Right lobe of liver (tissue), 6 donors: Measurements from ENCODE around the gene TMEM80. TPM values are rescaled to one million over a fixed set of nuclear protein-coding genes. Genes with fewer than 3 reads are reported as not detected.
"Not testable (repeated sequence)": the region's sequence is repeated elsewhere in the genome, so short reads cannot be mapped to it uniquely, and the experiment has no call there.

ENCODE experiments used
- ATAC-seq, 4 donors: fragments of 200-7000 bp; cut with Tn5 transposase; one replicate each; pipeline ENCODE4 v1.9.1; 2020; ENCODE audit warnings: mild to moderate bottlenecking in 4 of 4, moderate library complexity in 4 of 4
- DNase-seq, 3 donors: peaks; one replicate each; pipeline ENCODE4 v3.0.0-alpha.2; 2020
- H3K27ac ChIP-seq, 3 donors: fragments of 200-600 bp; one replicate each; pipeline ENCODE4 v1.8.0; 2022
- H3K27me3 ChIP-seq, 2 donors: fragments of 200-600 bp; one replicate each; pipeline ENCODE4 v1.8.0; 2022
- H3K36me3 ChIP-seq, 4 donors: fragments of 200-600 bp; sonication (generic) in 1 of 4; one replicate each; pipeline versions ENCODE4 v1.5.1 to v1.8.0; 2017 to 2022; ENCODE audit warnings: control low read depth in 1 of 4
- H3K4me1 ChIP-seq, 4 donors: fragments of 200-600 bp; sonication (generic) in 1 of 4; one replicate each; pipeline versions ENCODE4 v1.5.1 to v1.8.0; 2017 to 2022; ENCODE audit warnings: control low read depth in 1 of 4
- H3K4me3 ChIP-seq, 3 donors: fragments of 200-600 bp; one replicate each; pipeline ENCODE4 v1.8.0; 2022
- H3K9me3 ChIP-seq, 4 donors: fragments of 200-600 bp; sonication (generic) in 1 of 4; one replicate each; pipeline versions ENCODE4 v1.5.1 to v1.8.0; 2017 to 2022; ENCODE audit warnings: control low read depth in 1 of 4
- POLR2A ChIP-seq: fragments of 450-650 bp; IDR thresholded peaks from one replicate; pipeline ENCODE4 v1.6.1; 2017; ENCODE audit warnings: antibody characterized with exemption, mild to moderate bottlenecking
- WGBS: methylation state at CpG from one replicate; pipeline ENCODE4 v1.1.6; 2018; ENCODE audit warnings: low coverage, low lambda C conversion rate; ENCODE audit not compliant: insufficient coverage; ENCODE audit errors: missing lambda C conversion rate; 5-methylcytosine and 5-hydroxymethylcytosine counted together
- intact Hi-C, 2 donors: fragments of 100-400 bp; cut with DNase I; formaldehyde crosslinking; loops; one replicate each; pipeline versions ENCODE4 v1.11.2 to v1.14.1; 2022
- total RNA-seq, 6 experiments: library from RNA; depleted of rRNA in 2 of 6; stranded (reverse); fragments of >200 nt in 2 of 6; fragmentation: NEBNext Ultra II Directional in 3 of 6; extraction: Animal tissue kit (Norgen Biotek cat#: 25700) in 3 of 6; gene quantifications; one replicate each; pipeline versions ENCODE4 v1.1.0 to v1.2.4, GENCODE V29; 2016 to 2023
- TF ChIP-seq, protein P1 (sequence below), 4 donors: fragments of 200-600 bp in 3 of 4; fragments of 450-650 bp in 1 of 4; IDR thresholded peaks; one replicate each; pipeline versions ENCODE4 v1.5.1 to v1.8.0; 2016 to 2022; ENCODE audit warnings: antibody characterized with exemption in 4 of 4, mild to moderate bottlenecking in 2 of 4
- donor health status: DM: no; HTN: yes; CAD: no.
- donor health status: DM: no; HTN: no; CAD: no.
- donor health status: DM: no; HTN: no; CAD: no.
- donor health status: DM: no; HTN: yes; CAD: no.
- donor health status: DM: no; HTN: yes; CAD: no.

Gene TMEM80
- total RNA-seq, 6 experiments from 2014 or later, result 6.9 to 15.5 (median 10.5) TPM

DNA sequence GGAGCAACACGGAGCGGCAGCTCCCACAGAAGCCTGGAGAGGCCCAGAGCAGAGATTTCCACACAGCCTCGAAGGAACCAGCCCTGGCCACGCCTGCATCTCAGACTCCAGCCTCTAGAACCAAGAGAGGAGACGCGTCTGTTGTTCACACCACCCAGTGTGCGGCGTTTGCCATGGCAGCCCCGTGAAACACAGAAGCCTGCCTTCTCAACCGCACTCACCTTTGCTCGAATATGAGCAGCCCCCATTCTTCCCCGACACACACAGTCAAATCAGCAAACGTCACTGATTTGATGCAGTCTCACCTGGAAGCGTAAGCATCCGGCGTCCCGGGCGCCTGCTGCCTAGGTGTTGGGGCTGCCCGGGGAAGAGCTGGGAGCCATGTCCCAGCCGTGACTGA, 37.5 kb downstream of the TMEM80 start:
- TF ChIP-seq, protein P1, sequence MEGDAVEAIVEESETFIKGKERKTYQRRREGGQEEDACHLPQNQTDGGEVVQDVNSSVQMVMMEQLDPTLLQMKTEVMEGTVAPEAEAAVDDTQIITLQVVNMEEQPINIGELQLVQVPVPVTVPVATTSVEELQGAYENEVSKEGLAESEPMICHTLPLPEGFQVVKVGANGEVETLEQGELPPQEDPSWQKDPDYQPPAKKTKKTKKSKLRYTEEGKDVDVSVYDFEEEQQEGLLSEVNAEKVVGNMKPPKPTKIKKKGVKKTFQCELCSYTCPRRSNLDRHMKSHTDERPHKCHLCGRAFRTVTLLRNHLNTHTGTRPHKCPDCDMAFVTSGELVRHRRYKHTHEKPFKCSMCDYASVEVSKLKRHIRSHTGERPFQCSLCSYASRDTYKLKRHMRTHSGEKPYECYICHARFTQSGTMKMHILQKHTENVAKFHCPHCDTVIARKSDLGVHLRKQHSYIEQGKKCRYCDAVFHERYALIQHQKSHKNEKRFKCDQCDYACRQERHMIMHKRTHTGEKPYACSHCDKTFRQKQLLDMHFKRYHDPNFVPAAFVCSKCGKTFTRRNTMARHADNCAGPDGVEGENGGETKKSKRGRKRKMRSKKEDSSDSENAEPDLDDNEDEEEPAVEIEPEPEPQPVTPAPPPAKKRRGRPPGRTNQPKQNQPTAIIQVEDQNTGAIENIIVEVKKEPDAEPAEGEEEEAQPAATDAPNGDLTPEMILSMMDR (IDR thresholded peaks at IDR 0.05), result no peak
- no peak for TF ChIP-seq POLR2A
- H3K27me3 ChIP-seq, result no peaks in the 10 kb centered on the region
- no peaks in the 10 kb centered on the region for H3K9me3 ChIP-seq
- DNase-seq (no peak), ATAC-seq (no peak)
- H3K4me1 ChIP-seq, result peaks cover 0 to 7% (median 0%) of the 10 kb centered on the region in 4 donors
- 67% methylated on average over 1 of the region's 20 CpGs for WGBS
- intact Hi-C loops, result no loop called here
- no peaks in the 10 kb centered on the region for H3K36me3 ChIP-seq
- H3K27ac ChIP-seq, result no peak overlapping the region
- no peak overlapping the region for H3K4me3 ChIP-seq

DNA sequence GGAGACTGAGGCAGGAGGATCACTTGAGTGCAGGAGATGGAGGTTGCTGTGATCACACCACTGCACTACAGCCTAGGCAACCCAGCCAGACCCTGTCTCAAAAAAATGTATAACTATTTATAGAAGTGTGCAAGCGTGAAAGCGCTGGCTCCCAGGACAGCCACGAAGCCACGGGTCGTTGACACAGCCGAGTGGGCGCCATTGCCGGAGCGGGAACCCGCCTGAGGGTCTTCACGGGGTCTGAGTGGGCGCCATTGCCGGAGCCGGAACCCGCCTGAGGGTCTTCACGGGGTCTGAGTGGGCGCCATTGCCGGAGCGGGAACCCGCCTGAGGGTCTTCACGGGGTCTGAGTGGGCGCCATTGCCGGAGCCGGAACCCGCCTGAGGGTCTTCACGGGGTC, 38.9 kb downstream of the TMEM80 start:
- 93% methylated on average over 22 of the region's 26 CpGs for WGBS
- H3K36me3 ChIP-seq, H3K9me3 ChIP-seq, H3K27ac ChIP-seq, H3K27me3 ChIP-seq, H3K4me3 ChIP-seq, ATAC-seq, H3K4me1 ChIP-seq, DNase-seq, intact Hi-C loops: not testable (repeated sequence)

DNA sequence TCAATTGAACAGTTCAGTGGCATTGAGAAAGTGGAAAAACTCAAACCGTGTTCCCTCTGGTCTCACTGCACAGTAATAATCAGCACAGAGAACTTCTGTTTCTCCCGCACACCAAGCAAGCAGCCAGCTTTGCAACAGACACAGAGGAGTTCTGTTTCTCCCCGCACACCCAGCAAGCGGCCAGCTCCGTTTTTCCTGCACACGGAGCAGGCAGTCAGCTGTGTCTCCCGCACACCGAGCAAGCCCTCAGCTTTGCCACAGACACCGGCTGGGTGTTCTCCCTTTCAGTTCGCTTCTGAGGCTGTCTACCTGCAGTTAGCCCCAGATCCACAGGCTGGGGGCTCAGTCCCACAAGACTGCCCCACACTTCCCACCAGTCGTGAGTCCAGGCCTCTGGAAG, 41.8 kb downstream of the TMEM80 start:
- H3K9me3 ChIP-seq, result no peaks in the 10 kb centered on the region
- H3K27me3 ChIP-seq, result no peaks in the 10 kb centered on the region
- no peak for TF ChIP-seq POLR2A
- TF ChIP-seq, protein P1 (IDR thresholded peaks at IDR 0.05), result no peak
- intact Hi-C loops, result no loop called here
- 57% methylated on average over 7 of the region's 11 CpGs for WGBS
- no peaks in the 10 kb centered on the region for H3K4me1 ChIP-seq
- ATAC-seq (no peak), DNase-seq (no peak)
- no peak overlapping the region for H3K4me3 ChIP-seq
- H3K27ac ChIP-seq, result no peak overlapping the region
- no peaks in the 10 kb centered on the region for H3K36me3 ChIP-seq

DNA sequence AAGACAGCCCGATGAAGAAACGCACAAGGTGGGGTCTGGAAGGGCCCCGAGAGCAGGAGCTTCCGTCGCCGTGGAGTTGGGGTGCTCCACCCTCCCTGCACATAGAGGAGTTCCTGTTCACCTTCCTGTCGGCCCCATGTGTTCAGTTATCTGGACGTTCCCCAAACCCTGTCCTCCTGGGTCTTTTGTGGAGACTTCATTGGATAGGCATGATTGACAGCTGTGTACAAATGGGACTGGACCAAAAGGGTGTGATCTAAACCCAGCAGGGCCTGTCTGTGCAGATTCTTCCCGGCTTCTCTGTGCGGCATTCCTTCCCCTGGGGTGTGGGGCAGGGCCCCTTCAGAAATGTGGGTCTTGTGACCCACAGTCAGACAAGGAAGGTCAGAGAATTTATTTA, 42.3 kb downstream of the TMEM80 start:
- H3K4me3 ChIP-seq, H3K27me3 ChIP-seq, H3K4me1 ChIP-seq, DNase-seq, H3K27ac ChIP-seq, intact Hi-C loops, H3K9me3 ChIP-seq, H3K36me3 ChIP-seq: not testable (repeated sequence)
- peak in 1 of 4 donors; percentile 29 for ATAC-seq
- WGBS, result 60% methylated on average over 2 of the region's 10 CpGs

DNA sequence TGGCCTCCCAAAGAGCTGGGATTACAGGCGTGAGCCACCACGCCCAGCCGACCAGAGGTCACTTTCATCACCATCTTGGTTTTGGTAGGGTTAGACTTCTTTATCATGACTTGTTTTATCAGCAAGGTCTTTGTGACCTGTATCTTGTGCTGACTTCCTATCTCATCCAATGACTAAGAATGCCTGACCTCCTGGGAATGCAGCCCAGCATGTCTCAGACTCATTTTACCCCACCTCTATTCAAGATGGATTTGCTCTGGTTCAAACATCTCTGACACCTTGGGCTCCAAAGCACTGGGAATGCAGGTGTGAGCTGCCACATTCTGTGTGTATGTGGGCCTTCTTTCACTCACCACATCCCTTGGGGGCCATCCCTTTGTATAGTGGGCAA, 46.5 kb downstream of the TMEM80 start:
- no peaks in the 10 kb centered on the region for H3K27me3 ChIP-seq
- no peak for TF ChIP-seq POLR2A
- TF ChIP-seq, protein P1 (IDR thresholded peaks at IDR 0.05), result no peak
- no peak overlapping the region for H3K27ac ChIP-seq
- no peak overlapping the region for H3K4me3 ChIP-seq
- DNase-seq, result no peak
- no peaks in the 10 kb centered on the region for H3K36me3 ChIP-seq
- ATAC-seq, result no peak
- no peaks in the 10 kb centered on the region for H3K9me3 ChIP-seq
- WGBS, result no CpG with 5 or more reads among the region's 3 CpGs
- intact Hi-C loops, result no loop called here
- no peaks in the 10 kb centered on the region for H3K4me1 ChIP-seq

DNA sequence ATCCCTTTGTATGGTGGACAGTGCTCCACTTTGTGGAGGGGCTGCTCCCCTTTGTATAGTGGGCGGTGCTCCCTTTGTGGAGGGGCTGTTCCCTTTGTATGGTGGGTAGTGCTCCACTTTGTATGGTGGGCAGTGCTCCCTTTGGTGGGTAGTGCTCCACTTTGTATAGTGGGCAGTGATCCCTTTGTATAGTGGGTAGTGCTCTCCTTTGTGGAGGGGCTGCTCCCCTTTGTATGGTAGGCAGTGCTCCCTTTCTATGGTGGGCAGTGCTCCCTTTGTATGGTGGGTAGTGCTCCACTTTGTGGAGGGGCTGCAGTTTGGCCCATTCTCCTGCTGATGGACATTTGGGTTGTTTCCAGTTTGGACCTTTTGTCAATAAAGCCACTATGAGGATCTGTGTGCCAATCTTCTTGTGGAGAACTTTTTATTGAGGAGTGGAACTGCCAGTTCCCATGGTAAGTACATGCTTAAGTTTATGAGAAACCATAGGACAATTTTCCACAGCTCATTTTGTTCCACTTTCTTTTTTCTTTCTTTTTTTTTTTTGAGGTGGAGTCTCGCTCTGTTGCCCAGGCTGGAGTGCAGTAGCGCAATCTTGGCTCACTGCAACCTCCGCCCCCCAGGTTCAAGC, 47.1 kb downstream of the TMEM80 start:
- WGBS, result 80% methylated on average over 2 of the region's 4 CpGs
- no peak for ATAC-seq
- Histone ChIP-seq H3K9me3 (no peaks in the 10 kb centered on the region), H3K27me3 (no peaks in the 10 kb centered on the region), H3K4me3 (no peak overlapping the region), H3K27ac (no peak overlapping the region), H3K4me1 (no peaks in the 10 kb centered on the region), H3K36me3 (no peaks in the 10 kb centered on the region)
- intact Hi-C loops, result no loop called here
- TF ChIP-seq, protein P1 (IDR thresholded peaks at IDR 0.05), result no peak
- no peak for TF ChIP-seq POLR2A
- no peak for DNase-seq
